ENCODE results near the gene THSD4.

- TF ChIP-seq CTCF (IDR thresholded peaks at IDR 0.05; ENCODE audit: poor library complexity, severe bottlenecking) (no peak), EZH2 (IDR thresholded peaks at IDR 0.05; ENCODE audit: borderline replicate concordance, insufficient read depth, low read length, poor library complexity, severe bottlenecking) (no peak), EP300 (conservative IDR thresholded peaks at IDR 0.05; ENCODE audit: poor library complexity, severe bottlenecking) (no peak), REST (IDR thresholded peaks at IDR 0.05; ENCODE audit: borderline replicate concordance) (no peak)
These were observed 473.5 kb downstream of the THSD4 start for GRCh38 chr15:71588746-71589145.

Measured in neural cell (in vitro differentiated cells).